NCI-H146 treated with DMSO at 0.1 percent for 48 hours (cell line): ENCODE results near the gene GARIN3.

Experiments used
- DNase-seq: peaks from one replicate; lab custom pipeline; 2025; ENCODE audit not compliant: unreplicated experiment; lab: John Stamatoyannopoulos, UW

The GARIN3 gene

DNA sequence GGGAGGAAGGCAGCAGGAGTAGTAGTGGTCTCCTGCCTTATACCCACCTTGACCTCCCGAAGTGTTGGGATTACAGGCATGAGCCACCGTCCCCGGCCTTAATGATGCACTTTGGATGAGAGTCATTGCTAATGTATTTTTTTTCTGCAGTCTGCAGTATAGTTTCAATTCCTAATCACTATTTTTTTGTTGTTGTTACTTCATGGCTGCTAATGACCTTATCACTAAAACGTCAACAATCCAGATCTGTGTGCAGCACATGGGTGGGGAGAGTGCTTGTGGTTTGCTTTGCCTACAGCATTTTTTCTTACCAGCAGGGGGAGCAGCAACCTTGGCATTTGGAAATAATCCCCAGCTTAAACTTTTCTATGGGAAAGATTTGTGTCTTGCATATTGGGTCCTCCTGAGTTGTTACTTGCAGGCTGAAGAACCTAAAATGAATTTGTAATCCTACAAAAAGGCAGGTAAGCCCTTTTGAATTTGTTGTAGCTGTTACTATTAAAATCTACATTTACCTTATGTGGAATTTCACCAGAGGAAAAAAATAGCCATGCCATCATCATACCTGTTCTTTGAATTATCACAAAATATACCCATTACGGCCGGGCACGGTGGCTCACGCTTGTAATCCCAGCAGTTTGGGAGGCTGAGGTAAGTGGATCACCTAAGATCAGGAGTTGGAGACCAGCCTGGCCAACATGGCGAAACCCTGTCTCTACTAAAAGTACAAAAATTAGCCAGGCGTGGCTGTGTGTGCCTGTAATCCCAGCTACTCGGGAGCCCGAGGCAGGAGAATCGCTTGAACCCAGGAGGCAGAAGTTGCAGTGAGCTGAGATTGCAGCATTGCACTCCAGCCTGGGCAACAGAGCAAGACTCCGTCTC lies 17.1 kb downstream of the GARIN3 start:
- DNase-seq = peak; percentile 14

DNA sequence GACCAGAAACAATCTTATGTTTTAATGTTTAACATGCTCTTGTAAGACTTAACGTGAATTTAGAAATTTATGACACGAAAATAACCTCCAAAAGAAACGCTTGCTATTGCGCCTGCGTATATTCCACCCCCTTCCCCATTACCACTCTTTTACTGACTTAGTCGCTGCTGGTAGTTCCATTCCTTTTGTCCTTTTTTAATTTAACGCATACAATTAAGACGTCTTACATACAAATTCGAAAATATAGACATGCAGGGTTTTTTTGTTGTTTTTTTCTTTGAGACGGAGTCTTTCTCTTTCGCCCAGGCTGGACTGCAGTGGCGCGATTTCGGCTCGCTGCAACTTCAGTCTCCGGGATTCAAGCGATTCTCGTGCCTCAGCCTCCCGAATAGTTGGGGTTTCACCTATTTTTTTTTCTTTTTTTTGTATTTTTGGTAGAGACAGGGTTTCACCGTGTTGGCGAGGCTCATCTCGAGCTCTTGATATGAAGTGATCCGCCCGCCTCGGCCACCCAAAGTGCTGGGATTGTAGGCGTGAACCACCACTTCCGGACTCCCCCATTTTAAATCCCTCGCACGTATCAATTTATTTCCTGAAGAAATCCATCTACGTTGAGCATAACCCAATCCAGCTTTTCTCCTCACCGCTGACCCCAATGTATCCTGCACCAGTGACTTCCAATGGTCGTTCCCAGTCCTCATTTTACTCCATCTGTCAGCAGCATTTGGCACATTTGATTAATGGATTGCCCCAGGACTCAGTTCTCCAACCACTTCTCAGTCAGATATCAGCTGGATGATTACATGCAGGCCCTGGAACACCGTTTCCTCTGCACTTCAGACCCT lies 22.7 kb downstream of the GARIN3 start:
- no peak for DNase-seq

DNA sequence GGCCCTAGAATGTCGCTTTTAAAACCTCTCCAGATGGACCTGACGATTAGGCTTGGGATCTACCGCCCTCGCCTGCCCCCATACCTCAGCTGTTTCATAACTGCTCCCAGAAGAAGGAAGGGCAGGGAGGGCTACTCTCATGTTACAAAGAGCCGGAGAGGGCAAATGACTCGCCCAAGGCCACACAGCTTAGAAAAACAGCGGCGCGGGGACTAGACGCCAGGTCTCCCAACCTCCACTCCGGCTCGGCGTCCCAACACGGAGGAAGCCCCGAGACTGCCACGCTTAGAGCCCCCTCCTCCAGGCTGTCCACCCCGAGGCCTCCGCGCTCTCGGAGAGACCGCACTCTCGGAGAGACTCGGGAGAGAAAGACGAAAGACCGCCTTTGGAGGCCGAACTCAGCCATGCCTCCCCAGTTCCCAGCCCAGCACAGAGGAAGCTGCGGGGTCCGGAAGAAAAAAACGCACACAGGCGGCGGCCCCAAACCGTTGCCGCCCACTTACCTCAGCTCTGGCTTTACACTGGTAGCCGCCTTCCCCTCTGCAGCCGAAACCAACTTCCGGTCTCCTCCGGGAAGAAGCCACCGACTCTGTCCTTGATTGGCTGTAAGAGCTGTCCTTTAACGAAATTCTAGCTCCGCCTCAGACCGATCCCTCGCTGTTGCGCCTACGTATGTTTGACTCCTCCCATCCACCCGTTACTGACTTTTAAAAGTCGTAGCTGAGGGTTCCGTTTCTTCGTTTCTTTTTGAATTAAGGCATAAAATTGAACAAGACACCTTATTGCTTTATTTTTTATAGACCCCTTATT lies 23.5 kb downstream of the GARIN3 start, which contains the start of gene MED7:
MED7 (minus strand) TSS at position 549 of the 810 bp plus-strand sequence. CDS start 3,434 bp downstream, outside the sequence.
- DNase-seq = peak; percentile 90

DNA sequence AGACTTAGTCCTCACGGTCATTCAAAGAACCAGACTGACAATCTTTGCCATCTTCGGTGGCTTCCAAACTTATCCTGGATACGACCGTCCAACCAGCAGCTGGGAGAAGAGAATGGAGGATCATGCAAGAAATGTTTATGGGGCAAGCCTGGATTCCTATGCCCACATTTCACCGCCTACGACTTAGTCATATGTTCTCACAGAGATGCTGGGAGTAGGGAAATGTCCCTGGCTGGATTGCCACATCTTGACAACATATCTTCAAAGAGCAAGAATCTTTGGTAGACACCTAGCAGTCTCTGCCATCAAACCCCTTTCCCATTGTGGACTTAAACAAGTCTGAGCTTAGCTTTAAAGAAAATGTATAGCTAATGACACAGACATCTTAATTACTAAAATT lies 28.4 kb downstream of the GARIN3 start:
- DNase-seq = no peak

DNA sequence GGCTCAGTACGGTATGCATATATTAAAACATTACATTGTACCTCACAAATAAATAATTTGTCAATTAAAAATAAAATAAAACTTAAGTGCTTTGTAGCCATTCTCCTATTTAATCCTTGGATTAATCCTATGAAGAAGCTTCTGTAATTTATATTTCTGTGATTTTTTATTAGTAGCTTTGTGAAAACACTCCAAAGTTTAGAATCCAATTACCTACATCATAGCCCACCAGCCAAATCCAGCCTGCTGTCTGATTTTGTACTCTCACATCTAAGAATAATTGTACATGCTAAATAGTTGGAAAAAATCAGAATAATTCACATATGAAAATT lies 33.8 kb downstream of the GARIN3 start:
- no peak for DNase-seq

DNA sequence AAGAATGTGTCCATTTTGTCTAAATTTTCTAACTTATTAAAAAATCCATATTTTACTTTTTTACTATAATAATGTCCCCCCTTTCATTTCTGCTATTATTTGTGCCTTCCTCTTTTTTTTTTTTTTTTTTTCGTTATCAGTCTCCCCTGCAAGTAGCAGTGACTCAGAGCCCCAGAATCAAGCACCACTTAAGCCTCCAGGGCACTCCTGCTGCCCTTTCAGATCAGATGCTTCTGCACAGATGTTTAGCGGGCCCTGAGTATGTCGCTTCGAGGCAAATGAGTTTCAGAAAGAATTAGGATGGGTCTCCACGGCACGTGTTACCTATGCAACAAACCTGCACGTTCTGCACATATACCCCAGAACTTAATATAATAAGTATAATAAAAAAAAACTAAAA lies 35.1 kb downstream of the GARIN3 start:
- DNase-seq = no peak

DNA sequence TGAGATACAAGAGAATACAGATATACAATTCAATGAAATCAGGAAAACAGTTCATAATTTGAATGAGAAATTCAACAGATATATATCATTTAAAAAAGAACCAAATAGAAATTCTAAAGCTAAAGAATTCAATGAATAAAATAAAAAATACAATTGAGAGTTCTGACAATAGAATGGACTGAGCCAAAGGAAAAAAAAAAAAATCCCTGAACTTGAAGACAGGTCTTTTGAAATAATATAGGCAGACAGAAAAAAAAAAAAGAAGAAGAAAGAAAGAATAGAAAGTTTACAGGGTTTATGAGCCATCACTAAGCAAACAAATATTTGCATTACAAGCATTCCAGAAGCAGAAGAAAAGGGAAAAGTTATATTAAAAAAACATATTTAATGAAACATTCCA lies 44.4 kb downstream of the GARIN3 start:
- no peak for DNase-seq

DNA sequence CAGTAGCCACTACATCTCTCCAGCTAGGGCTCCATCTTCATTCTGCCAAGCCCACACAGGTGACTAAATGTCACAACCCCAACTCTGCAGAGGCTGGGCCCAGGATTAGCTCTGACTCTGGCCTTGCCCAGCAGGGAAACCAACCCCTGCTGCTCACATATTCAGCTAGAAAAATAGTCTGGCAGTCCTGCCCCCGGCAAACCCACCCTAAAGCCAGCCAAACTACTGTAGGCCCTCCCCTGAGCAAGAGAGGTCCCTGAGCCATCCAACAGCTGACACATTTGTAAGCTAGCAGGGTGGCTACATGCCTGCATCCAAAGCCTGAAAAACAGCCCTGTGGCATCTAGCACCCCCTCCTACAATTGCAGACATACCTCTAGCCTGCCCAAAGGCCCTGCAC lies 46.0 kb downstream of the GARIN3 start:
- no peak for DNase-seq

DNA sequence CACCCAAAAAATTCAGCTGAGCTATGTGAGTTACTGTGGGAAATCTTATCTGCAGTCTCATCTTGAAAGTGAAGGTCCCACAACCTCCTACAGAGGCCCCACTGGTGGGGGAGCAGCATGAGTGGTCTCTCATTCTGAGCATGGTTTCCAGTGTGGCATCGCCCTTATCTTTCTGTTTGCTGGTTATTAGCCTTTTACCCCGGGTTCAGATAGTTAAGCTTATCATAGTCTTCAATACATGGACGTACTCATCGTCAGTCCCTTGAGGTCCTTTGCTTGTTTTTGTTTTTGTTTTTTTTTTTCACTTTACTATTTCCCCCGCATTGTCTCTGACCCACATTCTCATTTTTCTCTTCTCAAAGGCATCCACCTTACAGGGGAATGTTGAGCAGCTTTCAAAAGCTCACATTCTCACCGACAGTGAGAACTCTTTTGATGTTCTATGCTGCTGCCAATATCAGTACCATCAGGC lies 49.5 kb downstream of the GARIN3 start:
- DNase-seq = no peak

DNA sequence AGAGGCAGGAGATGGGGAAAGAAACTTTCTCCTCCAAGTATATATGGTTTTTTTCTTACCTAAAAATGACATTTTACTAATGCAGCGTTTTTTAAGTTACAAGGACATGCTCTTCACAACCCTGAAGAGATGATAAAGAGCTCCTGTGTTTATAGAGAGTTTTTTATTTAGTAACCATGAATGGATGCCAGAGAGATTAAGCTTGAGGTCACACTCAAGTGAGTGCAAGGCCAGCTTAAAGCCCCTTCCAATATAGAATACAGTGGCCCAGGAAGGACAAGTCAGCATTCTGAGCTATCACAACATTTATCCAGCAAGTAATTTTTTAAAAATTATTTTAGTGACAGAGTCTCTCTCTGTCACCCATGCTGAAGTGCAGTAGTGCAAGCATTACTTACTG lies 50.6 kb downstream of the GARIN3 start:
- DNase-seq = no peak

DNA sequence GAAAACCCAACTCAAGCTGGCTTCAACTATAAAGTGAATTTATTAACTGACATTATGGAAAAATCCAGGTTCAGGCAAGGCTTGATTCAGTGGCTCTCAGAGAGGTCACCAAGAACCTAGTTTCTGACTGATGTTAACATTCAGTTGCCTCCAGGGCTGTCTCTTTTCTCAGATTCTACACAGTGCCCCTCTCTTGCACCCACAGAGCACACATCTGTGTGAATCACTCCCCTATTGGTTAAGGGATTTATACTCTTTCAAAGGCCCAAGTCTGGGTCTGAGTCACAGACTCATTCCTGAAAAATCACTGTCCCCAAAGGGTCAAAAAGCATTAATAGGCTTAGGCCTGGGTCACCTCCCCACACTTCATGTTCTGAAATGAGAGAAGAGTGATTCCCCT lies 51.1 kb downstream of the GARIN3 start:
- no peak for DNase-seq

DNA sequence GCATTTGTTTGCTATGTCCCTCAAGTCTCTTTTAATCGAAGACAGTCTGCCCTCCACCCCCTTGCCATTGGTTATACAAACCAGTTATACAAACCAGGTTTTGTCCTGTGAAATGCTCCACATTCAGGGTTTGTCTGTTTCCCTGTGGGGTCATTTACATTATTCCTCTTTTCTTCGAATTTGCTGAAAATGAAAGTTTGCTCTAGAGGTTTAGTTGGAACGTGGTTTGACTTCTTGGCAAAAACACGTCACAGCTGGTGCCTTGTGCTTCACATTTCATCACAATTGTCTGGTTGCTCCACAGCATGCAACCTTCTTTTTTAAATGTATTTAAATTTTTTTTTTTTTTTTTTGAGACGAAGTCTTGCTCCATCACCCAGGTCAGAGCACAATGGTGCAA lies 53.1 kb downstream of the GARIN3 start:
- no peak for DNase-seq
